ENCODE data around the gene EYA4. TPM values are rescaled to one million over a fixed set of nuclear protein-coding genes. Genes with fewer than 3 reads are reported as not detected.

The EYA4 gene
- polyA plus RNA-seq, 2 of the 4 experiments (the other 2 are of a cell fraction) = 14.4 to 28.3 TPM

DNA sequence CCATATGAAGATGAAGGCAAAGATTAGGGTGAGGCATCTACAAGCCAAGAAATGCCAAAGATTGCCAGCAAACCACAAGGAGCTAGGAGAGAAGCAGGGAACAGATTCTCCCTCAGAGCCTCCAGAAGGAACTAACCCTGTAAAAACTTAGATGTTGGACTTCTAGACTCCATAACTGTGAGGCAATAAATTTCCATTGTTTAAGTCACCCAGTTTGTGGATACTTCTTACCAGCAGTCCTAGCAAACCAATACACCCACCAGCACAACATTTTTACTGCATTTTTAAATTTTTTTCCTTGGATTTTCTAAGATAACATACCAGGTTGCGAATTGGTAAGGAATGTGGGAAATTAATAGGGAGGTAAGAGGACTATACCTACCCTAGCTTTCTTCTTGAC, 47.8 kb upstream of the EYA4 start (continued):
- TF ChIP-seq KDM5A (IDR thresholded peaks at IDR 0.05) = no peak
- TF ChIP-seq NPAS2 (CRISPR knock-in tag; IDR thresholded peaks at IDR 0.05; ENCODE audit: borderline replicate concordance) = no peak
- TF ChIP-seq POLR2A (IDR thresholded peaks at IDR 0.05; ENCODE audit: low read length) = no peak
- TF ChIP-seq BHLHE40 (IDR thresholded peaks at IDR 0.05; ENCODE audit: low read depth, low read length) = no peak

GRCh38 chr6:133198725-133199124, 42.4 kb upstream of the EYA4 start:
- H3K4me3 ChIP-seq = no peak overlapping the region
- H3K4me2 ChIP-seq = no peak overlapping the region
- CTCF ChIA-PET = no interaction called here
- WGBS (ENCODE audit: missing lambda C conversion rate) = 89% methylated on average over 2 of the region's 2 CpGs
- FAIRE-seq = no peak
- H3K27ac ChIP-seq = no peak overlapping the region
- TF ChIP-seq ZSCAN20 (CRISPR knock-in tag; IDR thresholded peaks at IDR 0.05) = no peak
- TF ChIP-seq, protein P1, sequence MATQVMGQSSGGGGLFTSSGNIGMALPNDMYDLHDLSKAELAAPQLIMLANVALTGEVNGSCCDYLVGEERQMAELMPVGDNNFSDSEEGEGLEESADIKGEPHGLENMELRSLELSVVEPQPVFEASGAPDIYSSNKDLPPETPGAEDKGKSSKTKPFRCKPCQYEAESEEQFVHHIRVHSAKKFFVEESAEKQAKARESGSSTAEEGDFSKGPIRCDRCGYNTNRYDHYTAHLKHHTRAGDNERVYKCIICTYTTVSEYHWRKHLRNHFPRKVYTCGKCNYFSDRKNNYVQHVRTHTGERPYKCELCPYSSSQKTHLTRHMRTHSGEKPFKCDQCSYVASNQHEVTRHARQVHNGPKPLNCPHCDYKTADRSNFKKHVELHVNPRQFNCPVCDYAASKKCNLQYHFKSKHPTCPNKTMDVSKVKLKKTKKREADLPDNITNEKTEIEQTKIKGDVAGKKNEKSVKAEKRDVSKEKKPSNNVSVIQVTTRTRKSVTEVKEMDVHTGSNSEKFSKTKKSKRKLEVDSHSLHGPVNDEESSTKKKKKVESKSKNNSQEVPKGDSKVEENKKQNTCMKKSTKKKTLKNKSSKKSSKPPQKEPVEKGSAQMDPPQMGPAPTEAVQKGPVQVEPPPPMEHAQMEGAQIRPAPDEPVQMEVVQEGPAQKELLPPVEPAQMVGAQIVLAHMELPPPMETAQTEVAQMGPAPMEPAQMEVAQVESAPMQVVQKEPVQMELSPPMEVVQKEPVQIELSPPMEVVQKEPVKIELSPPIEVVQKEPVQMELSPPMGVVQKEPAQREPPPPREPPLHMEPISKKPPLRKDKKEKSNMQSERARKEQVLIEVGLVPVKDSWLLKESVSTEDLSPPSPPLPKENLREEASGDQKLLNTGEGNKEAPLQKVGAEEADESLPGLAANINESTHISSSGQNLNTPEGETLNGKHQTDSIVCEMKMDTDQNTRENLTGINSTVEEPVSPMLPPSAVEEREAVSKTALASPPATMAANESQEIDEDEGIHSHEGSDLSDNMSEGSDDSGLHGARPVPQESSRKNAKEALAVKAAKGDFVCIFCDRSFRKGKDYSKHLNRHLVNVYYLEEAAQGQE (IDR thresholded peaks at IDR 0.05) = no peak
- TF ChIP-seq CBX2 (IDR thresholded peaks at IDR 0.05; ENCODE audit: borderline replicate concordance, low read depth) = no peak
- no peak for TF ChIP-seq CTCF (IDR thresholded peaks at IDR 0.05)
- TF ChIP-seq MYC (IDR thresholded peaks at IDR 0.05; ENCODE audit: borderline replicate concordance, low read length) = no peak
- TF ChIP-seq HOXB5 (CRISPR knock-in tag; IDR thresholded peaks at IDR 0.05) = no peak
- no peak for ATAC-seq
- peaks cover 9% of the 10 kb centered on the region; the same call in 1 of the 3 replicates for H3K9me3 ChIP-seq
- POLR2A ChIA-PET = no interaction called here
- no peaks in the 10 kb centered on the region for H3K4me1 ChIP-seq
- peak in 1 of 2 experiments; percentile 4 for DNase-seq (ENCODE audit: low read depth in 1 of 2, low spot score in 1 of 2)

GRCh38 chr6:133201231-133201630, 39.9 kb upstream of the EYA4 start:
- Histone ChIP-seq H3K4me3 (no peak overlapping the region), H3K9me3 (no peaks in the 10 kb centered on the region), H3K4me2 (no peak overlapping the region), H3K4me1 (no peaks in the 10 kb centered on the region), H3K27ac (no peak overlapping the region)
- TF ChIP-seq MAFK (IDR thresholded peaks at IDR 0.05; ENCODE audit: partially characterized antibody) (peak; percentile 73), FOSB (CRISPR knock-in tag; IDR thresholded peaks at IDR 0.05) (no peak), EP300 (IDR thresholded peaks at IDR 0.05) (no peak)
- CTCF ChIA-PET = interaction anchor here (2.2 kb wide), 1 partner anchor 9 kb away, joined by 8 read pairs; no protein-coding TSS in a partner anchor
- ATAC-seq = no peak
- WGBS (ENCODE audit: missing lambda C conversion rate) = 76% methylated on average over 4 of the region's 4 CpGs
- FAIRE-seq = no peak
- POLR2A ChIA-PET = no interaction called here
- DNase-seq (ENCODE audit: low read depth in 1 of 2, low spot score in 1 of 2) = no peak

- no peak overlapping the region; the same call in 2 of the 3 replicates for H3K4me2 ChIP-seq
- H3K4me1 ChIP-seq = no peaks in the 10 kb centered on the region
- ATAC-seq (0 out of 6 replicates have a peak, but pooled peaks of 1 of the 2 experiments have one; percentile 24), FAIRE-seq (no peak), DNase-seq (ENCODE audit: low read depth in 1 of 2, low spot score in 1 of 2) (no peak)
- no peak overlapping the region for H3K4me3 ChIP-seq
- H3K27ac ChIP-seq = no peak overlapping the region
- CTCF ChIA-PET = interaction anchor here (1.2 to 2.2 kb wide), 2 partner anchors 11 to 12 kb away, joined by 3 to 8 read pairs; no protein-coding TSS in a partner anchor
- TF ChIP-seq NFE2L2 (conservative IDR thresholded peaks at IDR 0.05; ENCODE audit: low read length) = no peak
- no peak for TF ChIP-seq POLR2AphosphoS2 (conservative IDR thresholded peaks at IDR 0.05; ENCODE audit: low read length)
- no peak for TF ChIP-seq BCL3 (IDR thresholded peaks at IDR 0.05)
- no peak for TF ChIP-seq MAFK (IDR thresholded peaks at IDR 0.05; ENCODE audit: partially characterized antibody)
- TF ChIP-seq, protein P2, sequence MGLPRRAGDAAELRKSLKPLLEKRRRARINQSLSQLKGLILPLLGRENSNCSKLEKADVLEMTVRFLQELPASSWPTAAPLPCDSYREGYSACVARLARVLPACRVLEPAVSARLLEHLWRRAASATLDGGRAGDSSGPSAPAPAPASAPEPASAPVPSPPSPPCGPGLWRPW (IDR thresholded peaks at IDR 0.05) = no peak
- TF ChIP-seq TFCP2L1 (CRISPR knock-in tag; IDR thresholded peaks at IDR 0.05) = no peak
- no peak for TF ChIP-seq RFX5 (IDR thresholded peaks at IDR 0.05)
- TF ChIP-seq, protein P3, sequence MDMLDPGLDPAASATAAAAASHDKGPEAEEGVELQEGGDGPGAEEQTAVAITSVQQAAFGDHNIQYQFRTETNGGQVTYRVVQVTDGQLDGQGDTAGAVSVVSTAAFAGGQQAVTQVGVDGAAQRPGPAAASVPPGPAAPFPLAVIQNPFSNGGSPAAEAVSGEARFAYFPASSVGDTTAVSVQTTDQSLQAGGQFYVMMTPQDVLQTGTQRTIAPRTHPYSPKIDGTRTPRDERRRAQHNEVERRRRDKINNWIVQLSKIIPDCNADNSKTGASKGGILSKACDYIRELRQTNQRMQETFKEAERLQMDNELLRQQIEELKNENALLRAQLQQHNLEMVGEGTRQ (IDR thresholded peaks at IDR 0.05) = no peak
- no peak for TF ChIP-seq RNF2 (IDR thresholded peaks at IDR 0.05; ENCODE audit: borderline replicate concordance, low read depth)
- TF ChIP-seq ZFP36 (IDR thresholded peaks at IDR 0.05; ENCODE audit: borderline replicate concordance, partially characterized antibody) = no peak
- TF ChIP-seq HEYL (CRISPR knock-in tag; IDR thresholded peaks at IDR 0.05) = no peak
- whole genome bisulfite sequencing (ENCODE audit: missing lambda C conversion rate) = 85% methylated on average over 4 of the region's 4 CpGs
- H3K9me3 ChIP-seq = no peaks in the 10 kb centered on the region
- POLR2A ChIA-PET = no interaction called here
Measured at GRCh38 chr6:133202610-133203343, 38.4 kb upstream of the EYA4 start.
